K562 (cell line): Measurements from ENCODE around the gene HOXA7.

Experiments
- ESRRA ChIP-seq: fragments of 450-650 bp; IDR thresholded peaks from 2 replicates; pipeline ENCODE4 v1.6.1; 2014; ENCODE audit warnings: low read depth, mild to moderate bottlenecking, moderate library complexity, borderline replicate concordance
- EZH2 ChIP-seq: IDR thresholded peaks from 2 replicates; pipeline ENCODE4 v1.6.1; 2012; ENCODE audit warnings: low read depth, mild to moderate bottlenecking, inconsistent platforms, low read length, borderline replicate concordance
- MEIS2 ChIP-seq: fragments of 450-650 bp; IDR thresholded peaks from 2 replicates; pipeline ENCODE4 v1.6.1; 2014; ENCODE audit warnings: mild to moderate bottlenecking; ENCODE audit not compliant: partially characterized antibody
- POLR2B ChIP-seq: fragments of 450-650 bp; IDR thresholded peaks from 2 replicates; pipeline ENCODE4 v1.6.1; 2018; ENCODE audit warnings: low read depth; ENCODE audit not compliant: partially characterized antibody
- ZNF232 ChIP-seq: sonication (generic); formaldehyde crosslinking; IDR thresholded peaks from 2 replicates; pipeline ENCODE4 v1.8.0; 2022; ENCODE audit warnings: mild to moderate bottlenecking, missing genetic modification reagents
- ZNF324 ChIP-seq: fragments of 250-450 bp; sonication (Bioruptor Pico); IDR thresholded peaks from 2 replicates; pipeline ENCODE4 v1.4.0; 2020; ENCODE audit warnings: mild to moderate bottlenecking
- TF ChIP-seq, protein P1 (sequence below), 3 experiments: IDR thresholded peaks in 2 of 3; conservative IDR thresholded peaks in 1 of 3; 2 replicates each; pipeline ENCODE4 v1.5.1; 2011 to 2012; ENCODE audit warnings: low read length in 3 of 3, mild to moderate bottlenecking in 3 of 3, control low read depth in 2 of 3, improper control_type of control experiment in 1 of 3, inconsistent platforms in 1 of 3, low read depth in 1 of 3, mixed read lengths in 1 of 3, moderate library complexity in 1 of 3; ENCODE audit not compliant: insufficient read depth in 2 of 3

DNA sequence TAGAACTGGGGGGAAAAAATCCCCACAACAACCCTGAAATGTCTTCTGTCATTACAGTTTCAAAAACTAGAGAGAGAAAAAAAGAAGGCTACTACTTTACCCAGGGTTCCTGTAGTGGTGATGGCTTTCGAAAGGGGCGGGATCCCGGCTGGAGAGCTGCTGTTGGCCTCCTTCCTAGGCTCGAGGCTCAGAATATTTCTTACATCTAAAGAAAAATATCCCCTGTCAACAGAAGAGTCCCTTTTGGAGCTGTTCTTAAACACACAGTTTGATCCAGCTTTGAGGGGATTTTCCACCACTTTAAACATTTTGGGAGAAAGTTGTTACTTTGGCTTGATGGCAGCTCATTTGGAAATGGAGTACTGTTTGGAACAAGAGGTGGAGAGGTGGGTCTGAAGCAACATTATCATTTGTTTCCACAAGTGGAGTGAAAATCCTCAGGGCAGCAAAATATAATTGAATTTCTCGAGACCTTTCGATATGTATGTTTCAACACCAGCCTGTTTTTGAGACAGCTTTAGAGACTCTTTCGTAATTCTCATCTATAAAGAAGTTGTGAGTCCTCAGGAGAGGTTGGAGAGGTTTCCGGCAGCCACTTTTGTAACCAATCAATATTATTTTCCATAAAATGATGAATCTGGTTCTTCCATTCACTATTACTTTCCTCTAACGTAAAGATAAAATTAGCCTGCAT is 38.4 kb upstream of the HOXA7 start:
- no peak for TF ChIP-seq POLR2B
- no peak for TF ChIP-seq EZH2
- TF ChIP-seq ZNF324 = no peak
- TF ChIP-seq, protein P1, sequence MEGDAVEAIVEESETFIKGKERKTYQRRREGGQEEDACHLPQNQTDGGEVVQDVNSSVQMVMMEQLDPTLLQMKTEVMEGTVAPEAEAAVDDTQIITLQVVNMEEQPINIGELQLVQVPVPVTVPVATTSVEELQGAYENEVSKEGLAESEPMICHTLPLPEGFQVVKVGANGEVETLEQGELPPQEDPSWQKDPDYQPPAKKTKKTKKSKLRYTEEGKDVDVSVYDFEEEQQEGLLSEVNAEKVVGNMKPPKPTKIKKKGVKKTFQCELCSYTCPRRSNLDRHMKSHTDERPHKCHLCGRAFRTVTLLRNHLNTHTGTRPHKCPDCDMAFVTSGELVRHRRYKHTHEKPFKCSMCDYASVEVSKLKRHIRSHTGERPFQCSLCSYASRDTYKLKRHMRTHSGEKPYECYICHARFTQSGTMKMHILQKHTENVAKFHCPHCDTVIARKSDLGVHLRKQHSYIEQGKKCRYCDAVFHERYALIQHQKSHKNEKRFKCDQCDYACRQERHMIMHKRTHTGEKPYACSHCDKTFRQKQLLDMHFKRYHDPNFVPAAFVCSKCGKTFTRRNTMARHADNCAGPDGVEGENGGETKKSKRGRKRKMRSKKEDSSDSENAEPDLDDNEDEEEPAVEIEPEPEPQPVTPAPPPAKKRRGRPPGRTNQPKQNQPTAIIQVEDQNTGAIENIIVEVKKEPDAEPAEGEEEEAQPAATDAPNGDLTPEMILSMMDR (IDR thresholded peaks at IDR 0.05 in 2 of 3, conservative IDR thresholded peaks at IDR 0.05 in 1 of 3; ENCODE audit: insufficient read depth in 2 of 3, low read depth in 1 of 3, low read length in 3 of 3) = no peak
- TF ChIP-seq ESRRA = no peak
- TF ChIP-seq MEIS2 = no peak
- no peak for TF ChIP-seq ZNF232
